Measurements from ENCODE around the gene MAN2B2. TPM values are rescaled to one million over a fixed set of nuclear protein-coding genes. Genes with fewer than 3 reads are reported as not detected.

Gene MAN2B2
- total and polyA plus RNA-seq, 2 of the 4 experiments (the other 2 are of a cell fraction) = 13.4 to 34.1 TPM

DNA sequence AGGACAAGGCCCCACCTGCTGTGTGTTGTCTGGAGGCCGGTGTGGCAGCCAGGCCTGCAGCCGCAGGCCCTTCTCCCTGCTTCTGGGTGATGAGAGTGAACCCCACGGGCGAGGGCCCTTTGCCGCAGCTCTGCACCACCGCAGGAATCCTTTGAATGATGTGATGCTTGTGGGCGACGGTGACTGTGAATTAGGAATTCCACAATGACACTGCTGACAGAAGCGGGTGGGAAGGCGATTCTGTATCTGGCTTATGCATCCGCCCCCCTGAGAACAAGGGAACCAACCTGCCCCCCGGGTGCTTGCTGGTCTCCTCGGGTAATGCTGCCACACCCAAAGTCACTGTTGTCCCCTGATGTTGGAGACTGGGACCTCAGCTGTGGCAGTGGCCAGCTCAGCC lies 19.5 kb upstream of the MAN2B2 start:
- intact Hi-C loops (cut with micrococcal nuclease) = no loop called here
- ChIA-PET CTCF (no interaction called here), POLR2A (ENCODE audit: unreplicated experiment) (no interaction called here)
- no peak overlapping the region for H3K23ac ChIP-seq (ENCODE audit: low read depth, low read length)
- no peak overlapping the region for H2AK5ac ChIP-seq (ENCODE audit: low read depth, low read length)
- H3K9me1 ChIP-seq (ENCODE audit: insufficient read depth, low read length) = no peaks in the 10 kb centered on the region
- H3K9ac ChIP-seq (ENCODE audit: low read depth, low read length) = no peak overlapping the region
- WGBS, 2 experiments (ENCODE audit: extremely low coverage in 2 of 2, insufficient read length in 1 of 2) = 57% methylated on average over 11 of the region's 13 CpGs; no CpG with 5 or more reads in 1 of the 2 experiments
- H3K36me3 ChIP-seq (ENCODE audit: control insufficient read depth, insufficient read depth, low read length) = no peaks in the 10 kb centered on the region
- H3K9me3 ChIP-seq (ENCODE audit: control insufficient read depth, insufficient read depth, low read length) = peaks cover 3% of the 10 kb centered on the region
- H4K8ac ChIP-seq (ENCODE audit: low read depth in 2 of 2, low read length in 2 of 2) = no peak overlapping the region
- H3K4ac ChIP-seq (ENCODE audit: low read depth, low read length) = no peak overlapping the region
- no peak overlapping the region for H2BK20ac ChIP-seq (ENCODE audit: low read depth, low read length)
- DNase-seq = no peak
- H4K91ac ChIP-seq (ENCODE audit: insufficient read depth, low read depth, low read length) = no peak overlapping the region
- no TSS peak for BruUV-seq (replicated peaks)
- no peak overlapping the region for H2BK120ac ChIP-seq (ENCODE audit: low read depth, low read length)
- peak overlapping the region; percentile 11 for H2AFZ ChIP-seq (replicated peaks; ENCODE audit: low read length, poor library complexity)
- H2AK9ac ChIP-seq (replicated peaks; ENCODE audit: low read depth, low read length, poor library complexity) = no peak overlapping the region
- TF ChIP-seq MAFK (IDR thresholded peaks at IDR 0.05; ENCODE audit: low read depth, low read length) (no peak), CHD1 (IDR thresholded peaks at IDR 0.05; ENCODE audit: low read depth, low read length) (no peak), CEBPB (IDR thresholded peaks at IDR 0.05; ENCODE audit: low read depth, low read length) (no peak), RFX5 (IDR thresholded peaks at IDR 0.05; ENCODE audit: low read depth, low read length) (no peak), POLR2A (IDR thresholded peaks at IDR 0.05; ENCODE audit: low read depth, low read length) (no peak), MAZ (IDR thresholded peaks at IDR 0.05; ENCODE audit: borderline replicate concordance, low read depth, low read length) (no peak)
- TF ChIP-seq, protein P1, sequence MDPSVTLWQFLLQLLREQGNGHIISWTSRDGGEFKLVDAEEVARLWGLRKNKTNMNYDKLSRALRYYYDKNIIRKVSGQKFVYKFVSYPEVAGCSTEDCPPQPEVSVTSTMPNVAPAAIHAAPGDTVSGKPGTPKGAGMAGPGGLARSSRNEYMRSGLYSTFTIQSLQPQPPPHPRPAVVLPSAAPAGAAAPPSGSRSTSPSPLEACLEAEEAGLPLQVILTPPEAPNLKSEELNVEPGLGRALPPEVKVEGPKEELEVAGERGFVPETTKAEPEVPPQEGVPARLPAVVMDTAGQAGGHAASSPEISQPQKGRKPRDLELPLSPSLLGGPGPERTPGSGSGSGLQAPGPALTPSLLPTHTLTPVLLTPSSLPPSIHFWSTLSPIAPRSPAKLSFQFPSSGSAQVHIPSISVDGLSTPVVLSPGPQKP (IDR thresholded peaks at IDR 0.05; ENCODE audit: borderline replicate concordance, low read depth, low read length) = no peak
- TF ChIP-seq, protein P2, sequence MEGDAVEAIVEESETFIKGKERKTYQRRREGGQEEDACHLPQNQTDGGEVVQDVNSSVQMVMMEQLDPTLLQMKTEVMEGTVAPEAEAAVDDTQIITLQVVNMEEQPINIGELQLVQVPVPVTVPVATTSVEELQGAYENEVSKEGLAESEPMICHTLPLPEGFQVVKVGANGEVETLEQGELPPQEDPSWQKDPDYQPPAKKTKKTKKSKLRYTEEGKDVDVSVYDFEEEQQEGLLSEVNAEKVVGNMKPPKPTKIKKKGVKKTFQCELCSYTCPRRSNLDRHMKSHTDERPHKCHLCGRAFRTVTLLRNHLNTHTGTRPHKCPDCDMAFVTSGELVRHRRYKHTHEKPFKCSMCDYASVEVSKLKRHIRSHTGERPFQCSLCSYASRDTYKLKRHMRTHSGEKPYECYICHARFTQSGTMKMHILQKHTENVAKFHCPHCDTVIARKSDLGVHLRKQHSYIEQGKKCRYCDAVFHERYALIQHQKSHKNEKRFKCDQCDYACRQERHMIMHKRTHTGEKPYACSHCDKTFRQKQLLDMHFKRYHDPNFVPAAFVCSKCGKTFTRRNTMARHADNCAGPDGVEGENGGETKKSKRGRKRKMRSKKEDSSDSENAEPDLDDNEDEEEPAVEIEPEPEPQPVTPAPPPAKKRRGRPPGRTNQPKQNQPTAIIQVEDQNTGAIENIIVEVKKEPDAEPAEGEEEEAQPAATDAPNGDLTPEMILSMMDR (conservative IDR thresholded peaks at IDR 0.05; ENCODE audit: low read depth, low read length) = no peak
- no peak overlapping the region for H2BK15ac ChIP-seq (ENCODE audit: low read depth, low read length)
- no peaks in the 10 kb centered on the region for H3K4me1 ChIP-seq (ENCODE audit: control insufficient read depth, insufficient read depth, low read length)
- no peak overlapping the region for H3K4me2 ChIP-seq (ENCODE audit: low read depth, low read length)
- no peak overlapping the region for H3K56ac ChIP-seq (ENCODE audit: extremely low read depth, insufficient read depth, low read length)
- no peaks in the 10 kb centered on the region for H3K79me1 ChIP-seq (ENCODE audit: low read depth in 1 of 2, low read length in 2 of 2)
- H3K4me3 ChIP-seq (ENCODE audit: insufficient read depth, low read depth, low read length) = no peak overlapping the region
- in situ Hi-C loops (cut with MboI; ENCODE audit: low sequenced_read_pairs) = no loop called here
- no peak overlapping the region for H3K27ac ChIP-seq (ENCODE audit: insufficient read depth, low read length)
- H3K27me3 ChIP-seq (ENCODE audit: control insufficient read depth, insufficient read depth, low read length) = peaks cover 51% of the 10 kb centered on the region
- no peak overlapping the region for H2BK5ac ChIP-seq (ENCODE audit: low read depth, low read length, poor library complexity, severe bottlenecking)
- H4K20me1 ChIP-seq (ENCODE audit: insufficient read depth, low read length) = no peaks in the 10 kb centered on the region
- H4K5ac ChIP-seq (ENCODE audit: low read depth, low read length) = no peak overlapping the region
- dilution Hi-C loops (cut with HindIII; ENCODE audit: low sequenced_read_pairs, unreplicated experiment) = no loop called here
- H3K18ac ChIP-seq (ENCODE audit: low read depth, low read length) = no peak overlapping the region
- ATAC-seq (ENCODE audit: low read depth) = no peak
- H3K14ac ChIP-seq (replicated peaks; ENCODE audit: low read depth, low read length) = no peak overlapping the region

All from IMR-90 (cell line).